Amygdala (tissue), 56 donors: ENCODE measurements around the gene ZNF598.
"Not testable (repeated sequence)": the region's sequence is repeated elsewhere in the genome, so short reads cannot be mapped to it uniquely, and the experiment has no call there.

Source experiments
- DNase-seq, 56 donors: peaks; one replicate each; lab custom pipeline; 2025; lab: John Stamatoyannopoulos, UW

ZNF598 gene

GRCh38 chr16:2040787-2041522, 31.3 kb upstream of the ZNF598 start:
- peak in 5 of 56 donors; percentile 17 to 56 (median 23) for DNase-seq

DNA sequence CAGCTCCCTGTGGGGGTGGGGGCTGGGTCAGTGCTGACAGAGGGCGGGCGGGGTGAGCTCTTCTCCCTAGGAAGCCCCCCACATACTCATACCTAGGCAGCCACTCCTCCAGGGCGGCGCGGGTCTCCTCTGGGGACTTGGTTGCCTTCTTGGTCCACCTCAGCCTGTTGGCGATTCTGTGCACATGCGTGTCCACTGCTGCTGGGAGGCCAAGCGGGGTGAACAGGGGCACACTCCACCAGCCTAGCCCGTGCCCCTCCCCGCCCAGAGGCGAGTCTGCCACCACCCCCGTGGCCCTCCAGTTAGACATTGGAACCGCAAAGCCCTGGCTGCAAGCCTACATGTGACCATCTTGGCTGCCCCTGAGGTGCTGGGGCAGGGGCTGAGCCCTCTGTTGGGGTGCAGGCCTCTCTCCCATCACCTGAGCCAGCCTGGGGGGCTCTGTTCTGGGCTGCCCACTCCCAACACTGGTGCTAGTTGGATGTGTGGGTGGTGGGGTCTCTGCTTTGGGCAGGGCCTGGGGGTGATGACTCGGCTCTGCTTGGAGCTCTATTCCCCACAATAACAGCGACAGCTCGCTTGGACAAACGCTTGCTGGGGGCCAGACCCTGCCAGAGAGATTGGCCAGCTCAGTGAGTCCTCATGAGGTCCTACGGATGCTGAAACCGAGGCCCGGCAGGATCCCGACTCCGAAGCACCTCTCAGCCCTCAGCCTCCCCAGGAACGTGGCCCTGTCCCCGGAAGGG, 30.6 kb upstream of the ZNF598 start:
- no peak for DNase-seq

DNA sequence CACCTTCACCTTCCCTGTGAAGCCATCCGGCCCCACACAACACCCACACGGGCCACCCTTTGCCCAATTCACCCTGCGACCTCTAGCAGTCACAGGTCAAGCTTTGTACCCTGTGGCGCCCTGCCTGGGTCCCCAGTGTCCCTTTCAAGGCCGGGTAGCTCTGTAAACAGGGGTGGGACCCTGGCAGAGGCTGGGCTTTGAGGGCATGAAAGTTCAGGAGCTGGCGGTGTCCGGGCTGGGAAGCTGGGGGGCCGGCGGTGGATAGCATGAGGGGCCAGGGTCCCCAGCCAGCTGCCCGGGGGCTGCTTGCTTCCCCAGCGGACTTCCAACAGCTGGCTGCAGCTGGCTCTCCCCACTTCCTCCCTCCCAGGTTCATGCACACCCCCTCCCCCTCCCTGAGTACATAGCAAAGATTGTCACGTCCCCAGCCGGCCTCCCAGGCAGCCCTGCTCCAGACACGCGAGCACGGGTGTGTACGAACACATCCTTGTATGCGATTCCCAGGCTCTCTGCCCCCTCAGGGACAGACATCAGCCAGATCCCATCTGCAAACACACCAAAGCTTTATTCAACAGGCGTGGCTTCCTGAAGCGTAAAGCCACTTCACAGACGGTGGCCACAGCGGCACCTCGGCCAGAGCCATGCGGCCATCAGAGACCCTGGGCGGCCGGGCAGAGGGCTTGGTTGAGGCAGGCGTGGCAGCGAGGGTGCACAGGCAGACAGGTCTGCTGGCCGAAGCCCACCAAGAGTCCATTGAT, 29.8 kb upstream of the ZNF598 start:
- no peak for DNase-seq

DNA sequence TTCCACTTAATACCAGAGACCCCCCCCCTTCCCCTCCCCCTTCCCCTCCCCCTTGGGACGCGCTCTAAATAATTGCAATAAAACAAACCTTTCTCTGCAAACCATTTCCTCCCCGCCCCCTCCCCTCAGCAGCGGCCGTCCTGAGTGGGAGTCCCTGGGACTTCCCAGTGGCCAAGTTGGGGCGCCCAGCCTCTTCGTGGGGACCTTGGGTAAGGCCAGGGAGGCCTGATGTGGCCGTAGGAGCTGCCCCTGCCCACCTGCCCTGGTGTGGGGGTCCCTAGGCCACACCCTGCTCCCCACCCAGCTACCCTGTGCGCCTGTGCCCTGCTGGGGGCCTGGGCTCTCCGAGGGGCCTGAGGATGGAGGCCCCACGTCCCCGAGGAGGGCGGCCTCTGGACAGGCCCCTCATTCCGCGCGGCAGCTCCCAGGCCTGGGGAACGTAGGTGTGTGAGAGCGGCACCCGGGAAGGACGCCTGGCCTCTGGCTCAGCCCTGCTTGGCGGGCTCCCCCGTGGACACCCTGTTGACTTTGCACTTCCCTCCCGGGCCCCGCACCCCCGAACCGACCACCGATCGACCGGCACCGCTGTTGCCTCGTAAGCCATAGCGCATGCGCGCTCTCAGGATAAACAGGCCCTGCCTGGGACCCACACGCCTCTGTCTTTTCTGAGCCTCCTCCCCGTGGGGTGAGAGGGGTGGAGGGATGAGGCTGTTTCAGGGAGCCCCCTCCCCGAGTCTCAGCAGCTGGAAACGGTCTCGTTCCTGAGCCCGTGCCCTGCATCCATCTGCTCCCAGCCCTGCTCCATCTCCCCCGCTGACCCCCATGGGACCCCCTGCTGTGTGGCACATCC, 29.0 kb upstream of the ZNF598 start:
- no peak for DNase-seq

DNA sequence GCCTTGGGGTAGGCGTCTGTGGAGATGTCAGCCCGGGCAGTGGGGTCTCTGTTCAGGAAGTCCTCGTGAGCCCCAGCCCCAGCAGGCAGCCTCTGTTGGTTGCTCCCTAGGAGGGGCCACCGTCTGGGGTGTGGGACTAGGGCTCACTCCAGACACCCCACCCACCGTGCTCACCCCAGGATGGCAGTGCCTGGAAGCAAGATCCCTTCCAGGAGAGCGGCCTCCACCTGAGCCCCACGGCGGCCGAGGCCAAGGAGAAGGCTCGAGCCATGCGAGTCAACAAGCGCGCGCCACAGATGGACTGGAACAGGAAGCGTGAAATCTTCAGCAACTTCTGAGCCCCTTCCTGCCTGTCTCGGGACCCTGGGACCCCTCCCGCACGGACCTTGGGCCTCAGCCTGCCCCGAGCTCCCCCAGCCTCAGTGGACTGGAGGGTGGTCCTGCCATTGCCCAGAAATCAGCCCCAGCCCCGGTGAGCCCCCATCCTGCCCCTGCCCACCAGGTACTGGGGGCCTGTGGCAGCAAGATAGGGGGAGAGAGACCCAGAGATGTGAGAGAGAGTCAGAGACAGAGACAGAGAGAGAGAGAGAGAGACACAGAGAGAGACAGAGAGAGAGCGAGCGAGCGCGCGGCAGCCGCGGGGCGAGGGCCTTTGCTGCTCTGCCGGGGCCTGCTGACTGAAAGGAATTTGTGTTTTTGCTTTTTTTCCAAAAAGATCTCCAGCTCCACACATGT, 28.2 kb upstream of the ZNF598 start:
- no peak for DNase-seq

GRCh38 chr16:2037115-2037514, 27.5 kb upstream of the ZNF598 start:
- no peak for DNase-seq

DNA sequence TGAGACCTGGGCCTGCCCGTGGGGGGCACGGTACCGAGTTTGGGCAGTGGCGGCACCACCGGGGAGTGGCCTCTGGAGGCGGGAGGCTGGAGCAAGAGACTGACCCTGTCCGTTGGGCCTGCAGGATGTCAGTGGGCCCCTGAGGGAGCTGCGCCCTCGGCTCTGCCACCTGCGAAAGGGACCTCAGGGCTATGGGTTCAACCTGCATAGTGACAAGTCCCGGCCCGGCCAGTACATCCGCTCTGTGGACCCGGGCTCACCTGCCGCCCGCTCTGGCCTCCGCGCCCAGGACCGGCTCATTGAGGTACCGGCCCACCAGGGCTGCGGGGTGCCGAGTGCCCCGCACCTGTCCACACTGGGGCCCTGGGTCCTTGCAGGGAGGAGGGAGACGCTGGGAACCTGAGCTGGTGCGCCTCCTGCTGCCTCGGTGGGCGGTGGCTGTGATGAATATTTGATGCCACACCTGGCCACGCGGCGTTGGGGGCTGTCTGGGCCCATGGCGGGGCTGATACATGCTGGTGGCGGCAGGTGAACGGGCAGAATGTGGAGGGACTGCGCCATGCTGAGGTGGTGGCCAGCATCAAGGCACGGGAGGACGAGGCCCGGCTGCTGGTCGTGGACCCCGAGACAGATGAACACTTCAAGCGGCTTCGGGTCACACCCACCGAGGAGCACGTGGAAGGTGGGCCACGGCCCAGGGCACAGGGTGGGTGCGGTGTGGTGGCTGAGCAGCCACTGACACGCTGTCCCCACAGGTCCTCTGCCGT, 26.8 kb upstream of the ZNF598 start:
- DNase-seq: no peak

- peak in 4 of 56 donors; percentile 13 to 36 (median 24) for DNase-seq
Observed at GRCh38 chr16:2035431-2036199, 26.0 kb upstream of the ZNF598 start.

DNA sequence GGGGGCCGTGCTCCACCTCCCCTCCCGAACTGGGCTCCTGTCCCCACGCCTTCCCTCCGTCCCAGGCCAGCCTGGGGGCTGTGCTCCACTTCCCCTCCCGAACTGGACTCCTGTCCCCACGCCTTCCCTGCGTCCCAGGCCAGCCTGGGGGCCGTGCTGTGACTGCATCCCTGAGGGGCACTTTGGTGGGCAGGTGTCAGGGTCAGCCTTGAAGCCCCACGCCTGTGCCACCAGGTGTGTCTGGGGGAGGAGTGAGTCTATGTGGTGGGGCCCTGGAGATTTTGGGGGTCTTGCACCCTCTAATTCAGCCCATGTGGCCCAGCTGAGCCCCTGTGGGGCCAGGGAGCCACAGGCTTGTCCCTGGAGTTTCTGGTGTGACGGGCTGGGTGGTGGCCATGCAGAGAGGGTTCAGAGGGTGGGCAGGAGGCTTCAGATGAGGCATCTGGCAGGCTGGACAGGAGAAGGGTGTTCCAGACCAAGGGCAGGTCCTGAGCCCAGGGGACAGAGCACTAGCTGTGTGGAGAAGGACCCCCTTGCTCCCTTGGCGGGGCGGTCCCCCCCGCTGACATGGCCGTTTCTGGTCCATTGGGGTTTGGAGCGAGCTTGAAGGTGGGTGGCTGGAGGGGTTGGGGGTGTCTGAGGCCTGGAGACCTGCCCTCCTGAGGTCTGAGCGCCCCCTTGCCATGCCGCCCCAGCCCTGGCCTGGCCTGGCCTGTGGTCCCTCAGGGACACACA, 25.2 kb upstream of the ZNF598 start:
- DNase-seq: no peak

DNA sequence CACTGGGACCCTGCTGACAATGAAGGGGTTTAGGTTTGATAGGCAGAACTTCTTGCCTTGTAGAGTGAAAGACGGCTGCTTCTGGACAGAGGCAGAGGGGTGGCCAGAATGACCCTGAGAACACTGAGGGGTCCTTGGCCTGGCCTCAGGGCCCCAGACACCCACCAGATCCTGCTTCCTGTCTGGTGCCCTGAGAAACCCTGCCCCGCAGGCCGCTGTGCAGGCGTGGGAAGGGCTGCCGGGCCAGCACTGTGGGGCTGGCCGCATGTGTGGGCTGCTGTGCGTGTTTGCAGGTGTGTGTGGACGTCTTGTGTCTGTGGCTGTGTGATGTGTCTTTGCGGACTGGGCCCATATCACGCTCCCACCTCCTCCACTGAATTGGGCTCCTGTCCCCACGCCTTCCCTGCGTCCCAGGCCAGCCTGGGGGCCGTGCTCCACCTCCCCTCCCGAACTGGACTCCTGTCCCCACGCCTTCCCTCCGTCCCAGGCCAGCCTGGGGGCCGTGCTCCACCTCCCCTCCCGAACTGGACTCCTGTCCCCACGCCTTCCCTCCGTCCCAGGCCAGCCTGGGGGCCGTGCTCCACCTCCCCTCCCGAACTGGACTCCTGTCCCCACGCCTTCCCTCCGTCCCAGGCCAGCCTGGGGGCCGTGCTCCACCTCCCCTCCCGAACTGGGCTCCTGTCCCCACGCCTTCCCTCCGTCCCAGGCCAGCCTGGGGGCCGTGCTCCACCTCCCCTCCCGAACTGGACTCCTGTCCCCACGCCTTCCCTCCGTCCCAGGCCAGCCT, 24.5 kb upstream of the ZNF598 start:
- DNase-seq: not testable (repeated sequence)

DNA sequence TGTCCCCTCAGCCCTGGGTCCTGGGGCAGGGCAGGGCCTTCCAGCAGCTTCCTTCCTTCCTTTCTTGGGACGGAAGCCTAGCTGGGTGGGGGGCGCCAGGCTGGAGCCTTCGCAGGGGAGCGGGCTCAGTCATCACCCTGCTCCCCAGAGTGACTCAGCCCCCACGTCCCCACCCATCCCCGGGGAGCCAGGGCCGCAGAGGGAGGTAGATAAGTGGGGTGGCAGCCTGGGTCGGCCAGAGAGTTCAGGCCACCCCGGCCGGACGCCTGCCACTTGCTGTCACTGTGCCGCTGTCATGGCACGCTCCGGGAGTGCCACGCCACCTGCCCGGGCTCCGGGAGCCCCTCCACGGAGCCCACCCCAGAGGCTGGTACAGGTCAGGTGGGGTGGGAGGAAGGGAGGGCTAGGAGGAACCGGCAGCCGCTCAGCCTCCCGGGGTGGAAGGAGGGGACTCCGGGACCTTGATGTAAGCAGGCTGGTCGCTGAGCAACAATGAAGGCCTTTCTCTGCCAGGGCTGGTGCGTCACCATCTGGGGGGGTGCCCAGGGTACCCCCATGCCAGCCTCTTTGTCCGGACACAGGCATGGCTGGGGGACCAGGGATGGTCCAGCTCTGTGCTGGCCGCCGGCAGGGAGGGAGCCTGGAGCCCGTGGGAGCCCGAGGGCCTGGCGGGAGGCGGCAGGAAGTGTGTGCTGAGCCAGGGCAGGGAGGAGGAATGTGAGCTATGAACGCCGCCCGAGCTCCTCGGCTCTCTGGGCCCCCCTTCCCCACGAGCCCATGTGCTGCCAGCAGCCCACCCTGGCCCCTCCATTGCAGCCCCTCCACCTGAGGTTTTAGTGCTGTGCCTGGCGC, 23.7 kb upstream of the ZNF598 start:
- DNase-seq: peak; percentile 37 to 97 (median 89)

DNA sequence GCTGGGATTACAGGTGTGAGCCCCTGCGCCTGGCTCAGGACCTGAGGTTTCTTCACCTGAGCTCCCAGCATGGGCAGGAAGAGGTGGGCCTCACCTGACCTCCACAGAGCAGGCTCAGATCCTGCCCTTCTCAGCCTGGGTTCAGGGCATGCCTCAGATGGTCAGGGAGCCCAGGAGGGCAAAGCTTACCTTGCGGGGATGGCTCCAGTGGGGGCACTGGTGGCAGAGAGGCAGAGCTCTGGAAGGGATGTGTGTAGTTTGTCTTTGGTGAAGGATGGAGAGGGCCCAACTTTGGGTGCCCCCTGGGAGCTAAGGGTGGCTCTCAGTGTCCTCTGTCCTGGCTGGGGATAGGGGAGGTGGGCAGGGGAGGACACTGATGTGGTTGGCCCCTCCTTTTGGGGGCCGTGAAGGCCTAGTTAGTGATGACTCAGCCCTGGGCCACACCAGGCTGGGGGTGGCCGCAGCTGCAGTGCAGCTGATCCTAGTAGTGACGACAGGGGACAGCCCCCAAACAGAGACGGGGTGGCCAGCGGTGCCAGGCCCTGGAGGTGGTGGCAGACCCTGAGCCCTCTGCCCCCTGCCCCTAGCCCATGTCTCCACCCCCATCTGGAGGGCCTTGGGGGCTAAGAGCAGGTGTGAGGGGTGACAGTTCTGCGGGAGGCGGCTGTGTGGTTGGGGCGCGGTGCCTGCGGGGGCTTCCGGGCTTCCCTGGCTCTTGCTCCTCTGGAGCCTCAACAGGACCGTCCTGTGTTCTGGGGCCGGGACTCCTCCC, 22.9 kb upstream of the ZNF598 start:
- DNase-seq: peak in 34 of 56 donors; percentile 14 to 76 (median 55)

GRCh38 chr16:2031081-2031577, 21.5 kb upstream of the ZNF598 start:
- no peak for DNase-seq

DNA sequence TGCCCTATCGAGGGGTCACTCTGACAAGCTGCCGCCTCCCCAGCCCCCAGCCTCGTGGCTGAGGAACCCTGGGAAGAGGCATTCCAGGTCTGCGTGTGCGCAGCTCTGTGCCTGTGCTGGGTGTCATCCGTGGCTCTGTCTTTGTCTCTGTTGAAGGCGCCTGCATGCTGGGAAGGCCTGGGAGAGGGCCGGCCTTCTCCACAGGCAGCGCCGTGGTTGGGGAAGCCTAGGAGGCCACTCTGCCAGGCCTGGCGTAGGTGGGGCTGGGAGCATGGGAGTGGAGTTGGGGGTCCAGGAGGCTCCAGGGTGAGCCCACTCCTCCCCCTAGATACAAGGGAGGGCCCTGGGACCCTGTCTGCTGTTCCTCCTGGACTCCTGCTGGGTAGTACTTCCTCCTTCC, 20.4 kb upstream of the ZNF598 start:
- DNase-seq: no peak

GRCh38 chr16:2029350-2029749, 19.7 kb upstream of the ZNF598 start:
- no peak for DNase-seq
